Measurements from ENCODE around the gene SEZ6. TPM values are rescaled to one million over a fixed set of nuclear protein-coding genes. Genes with fewer than 3 reads are reported as not detected.

The SEZ6 gene
- total RNA-seq, 4 donors from 2014 or later = 0.13 TPM; not detected in 3

- TF ChIP-seq POLR2AphosphoS5 (IDR thresholded peaks at IDR 0.05) (no peak), EP300 (IDR thresholded peaks at IDR 0.05) (no peak), POLR2A (IDR thresholded peaks at IDR 0.05) (no peak), CTCF (IDR thresholded peaks at IDR 0.05) (no peak)
- H3K4me3 ChIP-seq = no peak overlapping the region
- peaks cover 0 to 11% (median 0%) of the 10 kb centered on the region in 3 donors for H3K4me1 ChIP-seq
- H3K9me3 ChIP-seq = no peaks in the 10 kb centered on the region
- peaks cover 3 to 100% of the 10 kb centered on the region in 2 donors for H3K36me3 ChIP-seq
- H3K27me3 ChIP-seq = no peaks in the 10 kb centered on the region
- 63 to 75% methylated on average over 11 of the region's 12 CpGs for WGBS, 2 donors (ENCODE audit: low coverage in 1 of 2)
- no peak for ATAC-seq
- H3K27ac ChIP-seq = peak overlapping the region in 1 of 4 donors; percentile 11
These were observed 88.8 kb downstream of the SEZ6 start for GRCh38 chr17:28917029-28917428.

- TF ChIP-seq POLR2AphosphoS5 (IDR thresholded peaks at IDR 0.05) (no peak), CTCF (IDR thresholded peaks at IDR 0.05) (peak; percentile 47 to 76 (median 66))
These were observed 89.4 kb downstream of the SEZ6 start for GRCh38 chr17:28916302-28916934.

GRCh38 chr17:28912938-28913333, 92.9 kb downstream of the SEZ6 start:
- TF ChIP-seq CTCF (IDR thresholded peaks at IDR 0.05) (no peak), EP300 (IDR thresholded peaks at IDR 0.05) (no peak), POLR2AphosphoS5 (IDR thresholded peaks at IDR 0.05) (no peak), POLR2A (IDR thresholded peaks at IDR 0.05) (no peak)
- Histone ChIP-seq H3K4me3 (no peak overlapping the region), H3K9me3 (no peaks in the 10 kb centered on the region), H3K27me3 (no peaks in the 10 kb centered on the region), H3K4me1 (peaks cover 7 to 29% (median 15%) of the 10 kb centered on the region in 3 donors), H3K36me3 (peaks cover 3 to 97% of the 10 kb centered on the region in 2 donors), H3K27ac (no peak overlapping the region)
- WGBS, 2 donors (ENCODE audit: low coverage in 1 of 2) = 100% methylated on average over 1 of the region's 6 CpGs; no CpG with 5 or more reads in 1 of the 2 donors
- no peak for ATAC-seq

More at GRCh38 chr17:28916302-28916934, 89.4 kb downstream of the SEZ6 start:
- ATAC-seq = peak; percentile 65
- no peaks in the 10 kb centered on the region for H3K27me3 ChIP-seq
- H3K36me3 ChIP-seq = peaks cover 3 to 100% of the 10 kb centered on the region in 2 donors
- no peaks in the 10 kb centered on the region for H3K9me3 ChIP-seq
- H3K4me3 ChIP-seq = no peak overlapping the region
- whole genome bisulfite sequencing, 2 donors (ENCODE audit: low coverage in 1 of 2) = 30 to 31% methylated on average over 5 to 6 of the region's 6 CpGs
- H3K27ac ChIP-seq = peak overlapping the region in 2 of 4 donors; percentile 11 to 24
- H3K4me1 ChIP-seq = peaks cover 0 to 11% (median 0%) of the 10 kb centered on the region in 3 donors

- TF ChIP-seq CTCF (IDR thresholded peaks at IDR 0.05) = no peak
- no peak for TF ChIP-seq POLR2A (IDR thresholded peaks at IDR 0.05)
- TF ChIP-seq EP300 (IDR thresholded peaks at IDR 0.05) = no peak
- H3K9me3 ChIP-seq = no peaks in the 10 kb centered on the region
- peaks cover 3 to 97% of the 10 kb centered on the region in 2 donors for H3K36me3 ChIP-seq
- 54 to 93% methylated on average over 5 to 8 of the region's 20 CpGs for WGBS, 2 donors (ENCODE audit: low coverage in 1 of 2)
- H3K4me1 ChIP-seq = peaks cover 7 to 29% (median 18%) of the 10 kb centered on the region in 3 donors
- ATAC-seq = no peak
- H3K27ac ChIP-seq = peak overlapping the region in 1 of 4 donors; percentile 12
- H3K4me3 ChIP-seq = no peak overlapping the region
- H3K27me3 ChIP-seq = no peaks in the 10 kb centered on the region
These were observed 93.4 kb downstream of the SEZ6 start for GRCh38 chr17:28912281-28912937.
